Fibroblast of mammary gland (primary cell): ENCODE results near the gene ALMS1.
"Not testable (repeated sequence)": the region's sequence is repeated elsewhere in the genome, so short reads cannot be mapped to it uniquely, and the experiment has no call there.

Experiments
- DNase-seq: peaks from one replicate; pipeline ENCODE4 v3.0.0-alpha.2; 2010; ENCODE audit warnings: low read depth
- H3K4me3 ChIP-seq: 2 replicates; pipeline ENCODE4 v1.5.1; 2011; ENCODE audit warnings: low read depth, mild to moderate bottlenecking, low read length, moderate library complexity; ENCODE audit not compliant: control insufficient read depth
- TF ChIP-seq, protein P1 (sequence below): conservative IDR thresholded peaks from 2 replicates; pipeline ENCODE4 v1.5.1; 2011; ENCODE audit warnings: low read depth, low read length, inconsistent platforms; ENCODE audit not compliant: control insufficient read depth, insufficient read depth

ALMS1 gene, protein sequence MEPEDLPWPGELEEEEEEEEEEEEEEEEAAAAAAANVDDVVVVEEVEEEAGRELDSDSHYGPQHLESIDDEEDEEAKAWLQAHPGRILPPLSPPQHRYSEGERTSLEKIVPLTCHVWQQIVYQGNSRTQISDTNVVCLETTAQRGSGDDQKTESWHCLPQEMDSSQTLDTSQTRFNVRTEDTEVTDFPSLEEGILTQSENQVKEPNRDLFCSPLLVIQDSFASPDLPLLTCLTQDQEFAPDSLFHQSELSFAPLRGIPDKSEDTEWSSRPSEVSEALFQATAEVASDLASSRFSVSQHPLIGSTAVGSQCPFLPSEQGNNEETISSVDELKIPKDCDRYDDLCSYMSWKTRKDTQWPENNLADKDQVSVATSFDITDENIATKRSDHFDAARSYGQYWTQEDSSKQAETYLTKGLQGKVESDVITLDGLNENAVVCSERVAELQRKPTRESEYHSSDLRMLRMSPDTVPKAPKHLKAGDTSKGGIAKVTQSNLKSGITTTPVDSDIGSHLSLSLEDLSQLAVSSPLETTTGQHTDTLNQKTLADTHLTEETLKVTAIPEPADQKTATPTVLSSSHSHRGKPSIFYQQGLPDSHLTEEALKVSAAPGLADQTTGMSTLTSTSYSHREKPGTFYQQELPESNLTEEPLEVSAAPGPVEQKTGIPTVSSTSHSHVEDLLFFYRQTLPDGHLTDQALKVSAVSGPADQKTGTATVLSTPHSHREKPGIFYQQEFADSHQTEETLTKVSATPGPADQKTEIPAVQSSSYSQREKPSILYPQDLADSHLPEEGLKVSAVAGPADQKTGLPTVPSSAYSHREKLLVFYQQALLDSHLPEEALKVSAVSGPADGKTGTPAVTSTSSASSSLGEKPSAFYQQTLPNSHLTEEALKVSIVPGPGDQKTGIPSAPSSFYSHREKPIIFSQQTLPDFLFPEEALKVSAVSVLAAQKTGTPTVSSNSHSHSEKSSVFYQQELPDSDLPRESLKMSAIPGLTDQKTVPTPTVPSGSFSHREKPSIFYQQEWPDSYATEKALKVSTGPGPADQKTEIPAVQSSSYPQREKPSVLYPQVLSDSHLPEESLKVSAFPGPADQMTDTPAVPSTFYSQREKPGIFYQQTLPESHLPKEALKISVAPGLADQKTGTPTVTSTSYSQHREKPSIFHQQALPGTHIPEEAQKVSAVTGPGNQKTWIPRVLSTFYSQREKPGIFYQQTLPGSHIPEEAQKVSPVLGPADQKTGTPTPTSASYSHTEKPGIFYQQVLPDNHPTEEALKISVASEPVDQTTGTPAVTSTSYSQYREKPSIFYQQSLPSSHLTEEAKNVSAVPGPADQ (N-terminal part only)

DNA sequence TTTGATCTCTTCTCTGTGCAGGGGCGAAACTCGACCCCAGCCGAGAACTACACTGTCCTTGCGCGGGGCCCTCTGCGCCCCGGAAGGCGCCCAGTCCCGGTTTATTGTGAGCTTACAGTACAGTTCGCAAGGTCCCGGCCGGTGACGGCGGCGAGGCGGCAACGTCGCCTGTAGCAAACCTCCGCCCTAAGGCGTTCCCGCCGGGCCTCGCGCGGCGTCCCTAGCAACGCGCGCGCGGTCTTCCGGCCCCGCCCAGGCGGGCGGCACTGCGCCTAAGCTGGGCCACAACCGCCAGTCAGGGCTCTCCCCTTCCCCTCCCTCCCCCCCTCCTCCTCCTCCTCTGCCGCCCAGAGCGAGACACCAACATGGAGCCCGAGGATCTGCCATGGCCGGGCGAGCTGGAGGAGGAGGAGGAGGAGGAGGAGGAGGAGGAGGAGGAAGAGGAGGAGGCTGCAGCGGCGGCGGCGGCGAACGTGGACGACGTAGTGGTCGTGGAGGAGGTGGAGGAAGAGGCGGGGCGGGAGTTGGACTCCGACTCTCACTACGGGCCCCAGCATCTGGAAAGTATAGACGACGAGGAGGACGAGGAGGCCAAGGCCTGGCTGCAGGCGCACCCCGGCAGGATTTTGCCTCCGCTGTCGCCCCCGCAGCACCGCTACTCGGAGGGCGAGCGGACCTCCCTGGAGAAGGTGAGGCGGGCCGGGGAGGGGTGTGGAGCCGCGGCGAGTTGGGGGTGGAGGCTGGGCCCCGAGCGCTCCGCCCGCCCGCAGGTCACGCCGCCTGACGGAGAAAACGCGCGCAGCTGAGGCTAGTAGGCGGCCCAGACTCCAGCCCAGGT lies at the start of gene ALMS1:
Gene ALMS1, plus strand, starts transcription at position 333 of the 838 bp plus-strand sequence. Its CDS starts 33 bp downstream, at position 366.
- H3K4me3 ChIP-seq: peak within 1 kb of the TSS; percentile 96
- TF ChIP-seq, protein P1, sequence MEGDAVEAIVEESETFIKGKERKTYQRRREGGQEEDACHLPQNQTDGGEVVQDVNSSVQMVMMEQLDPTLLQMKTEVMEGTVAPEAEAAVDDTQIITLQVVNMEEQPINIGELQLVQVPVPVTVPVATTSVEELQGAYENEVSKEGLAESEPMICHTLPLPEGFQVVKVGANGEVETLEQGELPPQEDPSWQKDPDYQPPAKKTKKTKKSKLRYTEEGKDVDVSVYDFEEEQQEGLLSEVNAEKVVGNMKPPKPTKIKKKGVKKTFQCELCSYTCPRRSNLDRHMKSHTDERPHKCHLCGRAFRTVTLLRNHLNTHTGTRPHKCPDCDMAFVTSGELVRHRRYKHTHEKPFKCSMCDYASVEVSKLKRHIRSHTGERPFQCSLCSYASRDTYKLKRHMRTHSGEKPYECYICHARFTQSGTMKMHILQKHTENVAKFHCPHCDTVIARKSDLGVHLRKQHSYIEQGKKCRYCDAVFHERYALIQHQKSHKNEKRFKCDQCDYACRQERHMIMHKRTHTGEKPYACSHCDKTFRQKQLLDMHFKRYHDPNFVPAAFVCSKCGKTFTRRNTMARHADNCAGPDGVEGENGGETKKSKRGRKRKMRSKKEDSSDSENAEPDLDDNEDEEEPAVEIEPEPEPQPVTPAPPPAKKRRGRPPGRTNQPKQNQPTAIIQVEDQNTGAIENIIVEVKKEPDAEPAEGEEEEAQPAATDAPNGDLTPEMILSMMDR: no peak
- peak; percentile 86 for DNase-seq

DNA sequence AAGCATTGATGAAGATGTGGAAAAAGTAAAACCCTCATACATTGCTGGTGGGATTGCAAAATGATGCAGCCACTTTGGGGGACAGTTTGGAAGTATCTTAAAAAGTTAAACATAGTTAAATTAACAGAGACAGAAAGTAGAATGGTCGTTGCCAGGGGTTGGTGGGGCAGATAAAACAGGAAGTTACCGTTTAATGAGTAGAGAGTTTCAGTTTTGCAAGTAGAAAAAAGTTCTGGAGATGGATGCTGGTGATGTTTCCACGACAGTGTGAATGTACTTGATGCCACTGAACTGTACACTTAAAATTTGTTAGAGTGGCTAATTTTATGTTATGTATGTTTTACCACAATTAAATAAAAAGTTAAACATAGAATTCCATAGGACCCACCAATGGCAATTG lies 47.8 kb upstream of the ALMS1 start:
- DNase-seq: no peak
- H3K4me3 ChIP-seq: no peak overlapping the region
- TF ChIP-seq, protein P1: no peak

DNA sequence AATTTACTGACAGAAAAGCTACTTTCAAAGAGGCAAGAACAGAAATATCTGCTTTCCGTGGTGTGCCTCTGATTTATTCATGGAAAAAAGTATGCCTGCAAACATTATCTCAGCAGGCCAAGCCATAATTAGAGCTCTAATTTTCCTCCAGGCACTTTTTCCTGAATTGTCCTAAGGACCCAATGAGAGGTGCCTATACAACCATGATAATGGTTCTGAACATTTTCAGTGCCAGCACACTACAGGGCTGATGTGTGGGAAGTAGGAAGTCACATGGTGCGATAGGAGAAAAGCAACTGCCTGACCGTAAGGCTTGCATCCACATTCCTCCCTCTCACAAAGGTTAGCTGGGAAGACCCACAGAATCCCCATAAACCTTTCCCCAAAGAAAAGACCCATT lies 46.4 kb upstream of the ALMS1 start:
- TF ChIP-seq, protein P1: no peak
- no peak for DNase-seq
- no peak overlapping the region for H3K4me3 ChIP-seq

DNA sequence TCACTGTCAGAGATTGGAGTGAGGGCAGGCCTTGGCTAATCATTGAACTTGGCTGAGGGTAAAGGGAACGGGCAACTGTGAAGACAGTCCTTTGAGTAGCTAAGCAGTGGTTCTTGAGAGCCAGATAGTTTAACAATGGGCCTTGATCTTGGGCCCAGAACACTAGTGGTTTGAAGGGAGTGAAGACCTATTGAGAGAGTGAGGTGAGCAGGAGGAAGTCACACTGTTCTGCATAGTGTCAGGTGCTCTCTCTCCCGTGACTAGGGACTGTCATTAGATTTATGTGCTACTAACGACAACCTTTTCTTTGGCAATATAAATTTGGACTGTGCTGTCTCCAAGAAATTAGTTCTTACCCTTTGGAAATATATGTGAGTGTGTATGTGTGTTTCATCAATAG lies 44.6 kb upstream of the ALMS1 start:
- DNase-seq: no peak
- TF ChIP-seq, protein P1: no peak
- no peak overlapping the region for H3K4me3 ChIP-seq

DNA sequence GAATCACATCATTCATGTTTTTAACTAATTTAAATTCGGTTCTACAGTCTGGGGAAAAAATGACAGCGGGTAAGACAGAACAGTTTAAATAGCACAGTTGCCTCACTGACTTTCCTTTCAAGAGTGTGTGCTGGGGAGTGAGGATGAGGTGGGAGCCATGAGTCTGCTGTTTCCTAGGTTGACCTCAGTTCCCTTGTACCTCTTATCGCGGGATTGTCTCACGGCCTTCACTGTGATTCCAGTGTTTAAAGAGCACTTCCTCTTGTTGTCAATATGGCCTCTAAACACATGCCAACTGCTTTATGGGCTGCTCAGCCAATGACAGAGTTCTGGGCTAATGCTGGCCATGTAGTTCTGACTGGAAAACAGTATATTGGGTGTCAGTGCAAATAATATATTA lies 41.6 kb upstream of the ALMS1 start:
- TF ChIP-seq, protein P1: no peak
- DNase-seq: no peak
- no peak overlapping the region for H3K4me3 ChIP-seq

DNA sequence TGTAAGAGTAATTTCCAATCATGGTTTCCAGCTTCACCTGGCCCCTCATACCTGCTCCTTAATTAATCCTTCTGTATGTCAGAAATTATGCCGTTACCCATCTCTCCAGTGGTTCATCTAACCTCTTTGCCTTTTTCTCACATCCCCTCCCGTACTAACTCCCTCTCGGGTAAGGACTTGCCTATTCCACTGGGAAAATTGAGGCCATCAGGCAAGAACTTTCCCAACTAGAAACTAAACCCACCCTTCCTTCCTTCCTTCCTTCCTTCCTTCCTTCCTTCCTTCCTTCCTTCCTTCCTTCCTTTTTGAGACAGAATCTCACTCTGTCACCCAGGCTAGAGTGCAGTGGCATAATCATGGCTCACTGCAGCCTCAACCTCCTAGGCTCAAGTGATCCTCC lies 40.9 kb upstream of the ALMS1 start:
- not testable (repeated sequence) for H3K4me3 ChIP-seq, DNase-seq
